Measurements from ENCODE around the gene STK35.

DNA sequence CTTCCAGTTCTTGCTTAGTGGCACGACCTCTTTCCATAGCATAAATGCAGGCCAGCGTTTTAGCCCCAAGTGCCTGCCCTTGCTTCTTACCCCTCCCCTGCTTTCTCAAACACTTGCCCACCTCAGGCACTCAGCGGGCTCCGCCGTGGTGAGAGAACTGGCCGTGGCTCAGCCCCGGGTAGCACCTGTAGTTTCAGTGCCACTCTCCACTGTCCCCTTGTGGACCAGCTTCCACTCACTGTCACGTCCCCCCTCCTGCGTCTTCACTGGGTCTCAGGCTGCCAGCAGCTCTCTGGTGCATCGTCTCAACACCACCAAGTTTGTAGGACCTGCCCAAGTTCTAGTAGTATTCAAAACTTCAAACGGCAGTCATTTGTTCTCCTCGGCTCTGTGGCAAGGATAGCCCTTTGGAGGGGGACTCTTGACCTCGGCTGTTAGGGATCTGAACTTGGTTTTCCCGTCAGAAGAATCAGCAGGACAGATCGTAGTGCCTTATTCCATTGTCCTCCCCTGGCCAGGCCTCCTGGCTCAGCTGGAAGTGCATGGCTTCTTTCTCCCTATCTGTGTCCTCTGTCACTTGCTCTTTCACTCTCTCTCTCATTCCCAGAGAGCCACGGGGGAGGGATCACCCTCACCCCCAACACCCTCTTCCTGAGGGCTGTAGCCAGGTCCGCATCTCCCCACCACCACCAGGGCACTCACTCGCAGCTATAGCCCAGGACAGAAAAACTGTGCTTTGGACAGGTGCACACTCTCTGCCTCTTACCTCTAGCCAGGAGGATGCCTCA lies 44.6 kb downstream of the STK35 start:
- TF ChIP-seq POLR2A (IDR thresholded peaks at IDR 0.05; ENCODE audit: low read length) (no peak), GATA1 (IDR thresholded peaks at IDR 0.05; ENCODE audit: low read depth, low read length) (no peak)

Measured in erythroblast (primary cell).